GM21619 (cell line): ENCODE data around the gene DYSF.

Experiments
- ATAC-seq: cut with Tn5 transposase; IDR thresholded peaks from one replicate; pipeline ENCODE4 v1.9.1; 2021; ENCODE audit not compliant: unreplicated experiment

DYSF gene

DNA sequence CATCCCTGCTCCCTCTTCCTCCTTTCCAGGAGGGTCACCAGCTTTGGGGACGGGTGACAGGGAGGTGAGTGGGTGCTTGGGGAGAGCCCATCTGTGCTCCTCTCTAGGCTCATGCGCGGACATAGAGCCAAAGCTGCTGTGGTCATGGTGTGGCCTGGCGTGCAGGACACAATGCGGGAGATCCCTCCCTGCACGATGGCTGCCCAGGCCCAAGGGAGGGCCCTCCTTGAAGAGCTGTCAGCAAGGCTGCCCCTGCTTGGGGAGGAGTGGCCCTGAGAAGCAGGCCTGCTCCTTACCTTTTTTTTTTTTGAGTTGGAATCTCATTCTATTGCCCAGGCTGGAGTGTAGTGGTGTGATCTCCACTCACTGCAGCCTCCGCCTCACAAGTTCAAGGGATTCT, 111.4 kb downstream of the DYSF start:
- no peak for ATAC-seq

DNA sequence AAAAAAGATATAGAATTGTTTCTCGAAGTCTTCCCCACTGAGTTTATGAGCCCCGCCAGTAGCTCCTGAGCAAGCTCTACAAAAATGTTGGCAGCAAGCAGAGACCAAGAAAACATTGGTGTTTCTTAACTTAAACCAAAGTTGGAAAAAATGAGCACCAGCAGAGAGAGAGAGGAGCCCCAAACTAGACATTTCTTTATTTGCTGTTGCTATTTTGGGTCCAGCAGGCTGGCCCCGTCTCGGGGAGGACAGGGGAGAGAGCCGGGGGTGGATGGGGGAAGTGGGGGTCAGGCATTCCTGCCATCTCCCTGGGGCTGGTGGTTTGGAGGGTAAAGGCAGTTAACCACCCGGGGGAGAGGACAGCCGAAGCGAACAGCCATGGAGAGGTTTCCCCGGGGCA, 113.0 kb downstream of the DYSF start:
- ATAC-seq, result no peak

DNA sequence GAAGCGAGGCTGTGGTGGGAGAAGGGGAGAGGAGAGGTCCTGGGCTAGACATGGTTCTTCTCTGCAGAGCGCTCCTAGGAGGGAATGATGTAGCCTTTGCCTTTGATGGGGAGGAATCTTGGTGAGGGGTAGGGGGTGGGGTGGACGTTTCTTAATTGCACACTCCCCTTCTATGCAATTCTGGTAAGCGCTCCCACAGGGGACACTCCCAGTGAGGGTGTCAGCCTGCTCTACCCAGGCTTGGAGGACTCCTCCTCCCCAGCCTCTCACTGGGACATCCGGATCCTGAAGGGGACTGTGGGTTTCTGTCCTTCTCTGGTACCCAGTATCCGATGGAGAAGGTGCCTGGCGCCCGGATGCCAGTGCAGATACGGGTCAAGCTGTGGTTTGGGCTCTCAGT, 114.3 kb downstream of the DYSF start:
- no peak for ATAC-seq

DNA sequence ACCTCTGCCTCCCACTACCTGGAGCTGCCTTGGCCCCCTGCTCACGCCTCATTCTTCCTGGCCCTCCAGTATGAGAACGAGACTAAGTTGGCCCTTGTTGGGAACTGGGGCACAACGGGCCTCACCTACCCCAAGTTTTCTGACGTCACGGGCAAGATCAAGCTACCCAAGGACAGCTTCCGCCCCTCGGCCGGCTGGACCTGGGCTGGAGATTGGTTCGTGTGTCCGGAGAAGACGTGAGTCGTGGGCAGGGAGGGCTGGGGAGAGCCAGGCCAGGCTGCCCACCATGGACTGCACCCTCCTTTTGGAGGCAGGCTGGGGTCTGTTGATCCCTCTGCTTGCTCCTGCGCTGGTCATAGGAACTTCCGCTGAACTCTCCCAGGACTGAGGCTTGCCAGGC, 114.7 kb downstream of the DYSF start:
- no peak for ATAC-seq

DNA sequence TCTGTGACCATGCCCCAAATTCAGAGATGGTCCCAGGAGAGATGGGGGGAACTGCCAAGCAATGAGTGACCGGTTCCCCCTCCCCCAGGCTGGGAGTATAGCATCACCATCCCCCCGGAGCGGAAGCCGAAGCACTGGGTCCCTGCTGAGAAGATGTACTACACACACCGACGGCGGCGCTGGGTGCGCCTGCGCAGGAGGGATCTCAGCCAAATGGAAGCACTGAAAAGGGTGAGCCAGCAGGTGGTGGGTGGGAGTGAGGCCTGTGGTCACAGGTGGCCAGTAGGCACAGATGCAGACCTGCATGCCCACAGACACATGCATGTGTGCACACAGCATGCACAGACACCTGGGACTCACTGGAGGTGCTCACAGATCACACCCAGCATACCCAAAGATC, 117.2 kb downstream of the DYSF start:
- no peak for ATAC-seq

GRCh38 chr2:71570951-71571460, 117.6 kb downstream of the DYSF start:
- no peak for ATAC-seq

- no peak for ATAC-seq
Observed at GRCh38 chr2:71571945-71572344, 118.6 kb downstream of the DYSF start.

- no peak for ATAC-seq
Observed at GRCh38 chr2:71575966-71576365, 122.6 kb downstream of the DYSF start.

- no peak for ATAC-seq
Observed at GRCh38 chr2:71576541-71576940, 123.2 kb downstream of the DYSF start.

DNA sequence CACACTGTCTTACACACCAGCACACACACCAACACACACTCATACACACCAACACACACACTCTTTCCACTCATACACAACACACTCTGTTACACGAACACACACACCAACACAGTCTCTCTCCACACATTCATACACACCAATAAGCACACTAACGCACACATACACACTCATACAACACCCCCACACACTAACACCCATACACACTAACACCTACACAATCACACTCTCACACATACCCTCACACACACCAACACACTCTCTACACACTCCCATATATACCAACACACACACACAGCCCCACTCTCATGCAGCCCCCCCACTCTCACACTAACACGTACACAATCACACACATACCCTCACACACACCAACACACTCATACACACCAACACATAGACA, 123.8 kb downstream of the DYSF start:
- no peak for ATAC-seq

GRCh38 chr2:71578767-71579342, 125.5 kb downstream of the DYSF start:
- no peak for ATAC-seq

DNA sequence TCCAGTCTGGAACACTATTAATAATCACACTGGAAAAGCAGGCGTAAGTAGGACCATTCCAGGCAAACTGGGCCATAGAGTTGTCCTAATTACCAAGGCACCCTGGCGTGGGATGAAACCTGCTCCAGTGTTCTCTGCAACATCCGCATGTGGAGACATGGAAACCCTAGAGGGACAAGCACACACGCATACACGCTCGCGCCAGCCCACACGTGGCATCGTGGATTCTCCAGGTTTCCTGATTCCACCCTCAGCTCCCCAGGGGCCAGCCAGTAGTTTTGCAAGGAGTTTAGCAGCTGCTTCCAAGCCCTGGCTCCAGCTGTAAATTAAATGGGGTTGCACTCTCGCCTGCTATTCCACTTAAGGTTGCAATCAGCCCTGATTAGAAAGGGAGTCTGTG, 127.7 kb downstream of the DYSF start:
- no peak for ATAC-seq

GRCh38 chr2:71583876-71584275, 130.5 kb downstream of the DYSF start:
- no peak for ATAC-seq

- ATAC-seq, result no peak
Observed at GRCh38 chr2:71586471-71586870, 133.1 kb downstream of the DYSF start.

DNA sequence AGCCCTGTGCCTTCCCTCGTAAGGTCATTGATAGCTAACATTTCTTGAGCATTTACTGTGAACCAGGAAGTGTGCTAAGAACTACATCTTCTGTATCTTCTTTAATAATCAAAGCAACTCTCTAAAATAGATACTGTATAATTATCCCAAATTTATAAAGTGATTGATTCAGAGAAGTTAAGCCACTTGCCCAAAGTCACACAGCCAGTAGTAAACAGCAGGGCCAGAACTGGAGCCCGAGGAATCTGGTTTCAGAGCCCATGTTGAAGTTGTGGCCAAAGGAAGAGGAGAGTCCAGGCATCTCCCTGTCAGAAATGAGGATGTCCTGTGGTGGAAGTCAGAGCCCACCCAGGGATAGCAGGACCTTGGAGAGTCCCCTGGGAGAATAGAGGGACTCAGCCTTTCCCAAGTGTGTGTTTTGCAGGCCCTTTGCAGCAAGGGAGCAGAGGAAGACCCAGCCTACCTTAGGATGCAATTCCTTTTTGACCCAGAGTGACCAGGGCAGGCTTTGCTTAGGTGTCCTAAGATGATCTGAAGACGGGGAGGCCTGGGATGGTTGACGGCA, 134.2 kb downstream of the DYSF start:
- no peak for ATAC-seq

- ATAC-seq, result no peak
Observed at GRCh38 chr2:71588497-71589170, 135.3 kb downstream of the DYSF start.

GRCh38 chr2:71589763-71590162, 136.4 kb downstream of the DYSF start:
- no peak for ATAC-seq

- no peak for ATAC-seq
Observed at GRCh38 chr2:71591044-71591443, 137.7 kb downstream of the DYSF start.

- ATAC-seq, result no peak
Observed at GRCh38 chr2:71592181-71592711, 138.9 kb downstream of the DYSF start.

DNA sequence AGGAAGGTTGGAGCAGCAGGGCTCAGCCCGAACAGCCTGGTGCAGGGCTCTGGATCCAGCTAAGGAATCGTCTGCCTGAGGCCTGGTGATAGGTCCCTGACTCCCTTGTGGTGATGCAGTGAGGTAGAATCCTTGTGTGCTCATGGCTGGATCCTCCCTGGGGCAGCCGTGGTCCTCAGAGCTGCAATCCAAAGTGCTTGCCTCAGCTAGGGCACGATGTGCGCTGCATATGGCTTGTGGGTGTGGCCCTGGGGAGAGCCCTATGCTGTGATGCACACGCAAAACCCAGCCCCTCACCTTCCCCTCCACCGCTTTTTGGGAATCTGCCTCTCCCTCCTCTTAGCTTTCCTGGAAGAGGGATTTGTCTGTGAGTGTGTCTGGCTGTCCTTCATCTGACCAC, 142.2 kb downstream of the DYSF start:
- ATAC-seq, result no peak

- ATAC-seq, result no peak
Observed at GRCh38 chr2:71596011-71596410, 142.7 kb downstream of the DYSF start.

DNA sequence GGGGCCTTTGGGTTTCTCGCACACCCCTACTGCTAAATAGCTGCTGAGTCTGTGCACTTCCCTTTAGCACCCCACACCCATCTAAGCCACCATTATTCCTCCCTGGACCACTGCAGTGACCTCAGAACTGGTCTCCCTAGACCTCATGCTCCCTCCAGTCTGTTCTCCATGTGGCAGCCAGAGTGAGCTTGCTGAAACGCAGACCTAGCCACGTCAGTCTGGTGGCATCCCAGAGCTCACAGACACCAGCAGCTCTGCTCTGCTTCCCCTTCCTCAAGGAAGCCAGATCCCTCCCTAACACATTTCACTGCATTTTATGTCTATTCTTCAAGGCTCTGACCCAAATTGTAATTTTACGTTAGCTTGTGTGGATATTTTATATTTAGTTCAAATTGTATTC, 144.4 kb downstream of the DYSF start:
- no peak for ATAC-seq
